KMS-11 (cell line): ENCODE data around the gene SHC2.

Source experiments
- H2AFZ ChIP-seq: fragments of 200-600 bp; sonication (generic); 2 replicates; pipeline ENCODE4 v1.6.1; 2016; ENCODE audit warnings: antibody characterized with exemption, mixed run types, low read depth
- H3K27ac ChIP-seq: fragments of 200-600 bp; sonication (generic); 2 replicates; pipeline ENCODE4 v1.6.1; 2016; ENCODE audit warnings: mild to moderate bottlenecking, mixed run types
- H3K27me3 ChIP-seq: fragments of 200-600 bp; sonication (generic); 2 replicates; pipeline ENCODE4 v1.6.1; 2017; ENCODE audit warnings: mild to moderate bottlenecking, low read depth, mixed run types, moderate library complexity; ENCODE audit not compliant: insufficient read depth
- H3K36me3 ChIP-seq: fragments of 200-600 bp; sonication (generic); 2 replicates; pipeline ENCODE4 v1.6.1; 2017; ENCODE audit warnings: mild to moderate bottlenecking, mixed run types; ENCODE audit not compliant: insufficient read depth
- H3K4me1 ChIP-seq: fragments of 200-600 bp; sonication (generic); 2 replicates; pipeline ENCODE4 v1.6.1; 2016; ENCODE audit warnings: mild to moderate bottlenecking, low read depth, mixed run types; ENCODE audit not compliant: poor library complexity, severe bottlenecking
- H3K4me2 ChIP-seq: fragments of 200-600 bp; sonication (generic); 2 replicates; pipeline ENCODE4 v1.7.0; 2016; ENCODE audit warnings: mild to moderate bottlenecking, mixed run types
- H3K4me3 ChIP-seq: fragments of 200-600 bp; sonication (generic); IDR thresholded peaks from 2 replicates; pipeline ENCODE4 v1.6.1; 2017; ENCODE audit warnings: low read depth, low read length, mixed read lengths; ENCODE audit not compliant: insufficient read depth
- H3K79me2 ChIP-seq: fragments of 200-600 bp; sonication (generic); 2 replicates; pipeline ENCODE4 v1.6.1; 2016; ENCODE audit warnings: low read depth, mixed run types; ENCODE audit not compliant: insufficient read depth
- H3K9ac ChIP-seq: fragments of 200-600 bp; sonication (generic); 2 replicates; pipeline ENCODE4 v1.6.1; 2016; ENCODE audit warnings: mild to moderate bottlenecking, mixed run types
- H4K20me1 ChIP-seq: fragments of 200-600 bp; sonication (generic); 2 replicates; pipeline ENCODE4 v1.6.1; 2016; ENCODE audit warnings: mild to moderate bottlenecking, mixed run types; ENCODE audit not compliant: insufficient read depth
- TF ChIP-seq, protein P1 (sequence below): fragments of 200-600 bp; sonication (generic); conservative IDR thresholded peaks from 2 replicates; pipeline ENCODE4 v1.6.1; 2017; ENCODE audit warnings: low read depth, mild to moderate bottlenecking, antibody characterized with exemption, low read length, moderate library complexity, mixed read lengths

SHC2 gene

DNA sequence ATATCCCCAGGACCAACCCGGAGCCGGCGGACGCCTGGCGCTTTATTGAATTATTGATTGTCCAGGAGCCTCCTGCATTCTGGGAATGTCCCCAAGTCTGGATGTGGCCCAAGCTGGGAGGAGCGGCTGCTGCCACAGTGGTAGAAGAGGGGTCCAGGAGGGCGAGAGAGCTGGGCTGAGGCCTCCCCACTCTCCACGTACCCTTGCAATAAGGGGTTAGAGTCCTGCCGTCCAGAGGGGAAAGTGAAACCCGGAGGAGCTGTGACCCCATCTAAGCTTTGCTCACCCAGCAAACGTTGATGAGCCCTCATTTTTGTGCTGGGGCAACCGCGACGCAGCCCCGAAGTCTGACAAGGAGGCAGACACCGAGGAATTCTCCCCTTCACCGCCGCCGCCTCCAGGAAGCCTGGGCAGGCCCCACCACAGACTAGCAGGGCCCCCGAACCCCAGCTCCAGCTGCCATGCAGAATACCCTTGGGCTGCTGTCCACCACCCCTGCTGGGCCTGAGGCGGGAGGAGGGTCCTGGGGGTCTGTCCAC, 50.5 kb downstream of the SHC2 start:
- H3K4me3 ChIP-seq, result no peak overlapping the region
- H3K79me2 ChIP-seq, result no peaks in the 10 kb centered on the region
- TF ChIP-seq, protein P1, sequence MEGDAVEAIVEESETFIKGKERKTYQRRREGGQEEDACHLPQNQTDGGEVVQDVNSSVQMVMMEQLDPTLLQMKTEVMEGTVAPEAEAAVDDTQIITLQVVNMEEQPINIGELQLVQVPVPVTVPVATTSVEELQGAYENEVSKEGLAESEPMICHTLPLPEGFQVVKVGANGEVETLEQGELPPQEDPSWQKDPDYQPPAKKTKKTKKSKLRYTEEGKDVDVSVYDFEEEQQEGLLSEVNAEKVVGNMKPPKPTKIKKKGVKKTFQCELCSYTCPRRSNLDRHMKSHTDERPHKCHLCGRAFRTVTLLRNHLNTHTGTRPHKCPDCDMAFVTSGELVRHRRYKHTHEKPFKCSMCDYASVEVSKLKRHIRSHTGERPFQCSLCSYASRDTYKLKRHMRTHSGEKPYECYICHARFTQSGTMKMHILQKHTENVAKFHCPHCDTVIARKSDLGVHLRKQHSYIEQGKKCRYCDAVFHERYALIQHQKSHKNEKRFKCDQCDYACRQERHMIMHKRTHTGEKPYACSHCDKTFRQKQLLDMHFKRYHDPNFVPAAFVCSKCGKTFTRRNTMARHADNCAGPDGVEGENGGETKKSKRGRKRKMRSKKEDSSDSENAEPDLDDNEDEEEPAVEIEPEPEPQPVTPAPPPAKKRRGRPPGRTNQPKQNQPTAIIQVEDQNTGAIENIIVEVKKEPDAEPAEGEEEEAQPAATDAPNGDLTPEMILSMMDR, result no peak
- H3K4me1 ChIP-seq, result no peaks in the 10 kb centered on the region
- no peak overlapping the region for H3K27ac ChIP-seq
- H2AFZ ChIP-seq, result no peak overlapping the region
- H3K4me2 ChIP-seq, result no peak overlapping the region
- H3K9ac ChIP-seq, result no peak overlapping the region
- peaks cover 49% of the 10 kb centered on the region for H3K27me3 ChIP-seq
- H4K20me1 ChIP-seq, result no peaks in the 10 kb centered on the region
- no peaks in the 10 kb centered on the region for H3K36me3 ChIP-seq

DNA sequence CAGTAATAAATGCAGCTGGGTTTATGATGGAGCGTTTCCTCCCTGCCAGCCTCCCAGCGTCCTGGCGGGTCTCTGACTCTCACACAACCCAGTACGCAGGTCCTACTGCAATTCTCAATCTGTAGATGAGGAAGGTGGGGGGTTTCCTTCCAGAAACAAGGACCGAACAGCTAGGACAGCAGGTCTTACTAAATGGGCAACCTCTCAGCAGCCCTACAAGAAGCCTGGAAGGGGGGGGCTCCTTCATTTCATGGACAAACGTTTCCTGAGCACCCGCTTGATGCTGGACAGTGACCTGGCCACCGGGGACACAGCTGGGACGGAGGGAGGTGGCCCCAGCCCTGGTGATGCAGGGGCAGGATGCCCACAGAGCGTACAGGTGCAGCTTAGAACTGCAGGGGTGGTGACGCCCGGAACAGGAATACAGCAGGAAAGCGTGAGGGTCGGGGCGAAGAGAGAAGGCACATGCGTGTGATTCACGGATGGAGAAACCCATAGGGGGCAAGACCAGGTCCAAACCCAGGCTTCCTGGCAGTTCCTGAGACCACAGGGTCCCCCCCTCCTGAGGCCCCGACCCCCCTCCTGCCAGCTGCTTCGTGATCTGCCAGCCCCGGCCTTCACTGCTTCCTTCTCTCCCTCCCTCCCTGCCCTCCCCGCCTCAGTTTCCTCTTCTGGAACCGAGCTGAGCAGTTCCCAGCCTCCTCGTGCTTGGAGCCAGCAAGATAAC, 51.2 kb downstream of the SHC2 start:
- no peak overlapping the region for H3K4me3 ChIP-seq
- H3K79me2 ChIP-seq, result no peaks in the 10 kb centered on the region
- H4K20me1 ChIP-seq, result no peaks in the 10 kb centered on the region
- peaks cover 49% of the 10 kb centered on the region for H3K27me3 ChIP-seq
- H3K36me3 ChIP-seq, result no peaks in the 10 kb centered on the region
- H3K27ac ChIP-seq, result no peak overlapping the region
- H2AFZ ChIP-seq, result no peak overlapping the region
- TF ChIP-seq, protein P1, result no peak
- no peaks in the 10 kb centered on the region for H3K4me1 ChIP-seq
- H3K4me2 ChIP-seq, result no peak overlapping the region
- H3K9ac ChIP-seq, result no peak overlapping the region

DNA sequence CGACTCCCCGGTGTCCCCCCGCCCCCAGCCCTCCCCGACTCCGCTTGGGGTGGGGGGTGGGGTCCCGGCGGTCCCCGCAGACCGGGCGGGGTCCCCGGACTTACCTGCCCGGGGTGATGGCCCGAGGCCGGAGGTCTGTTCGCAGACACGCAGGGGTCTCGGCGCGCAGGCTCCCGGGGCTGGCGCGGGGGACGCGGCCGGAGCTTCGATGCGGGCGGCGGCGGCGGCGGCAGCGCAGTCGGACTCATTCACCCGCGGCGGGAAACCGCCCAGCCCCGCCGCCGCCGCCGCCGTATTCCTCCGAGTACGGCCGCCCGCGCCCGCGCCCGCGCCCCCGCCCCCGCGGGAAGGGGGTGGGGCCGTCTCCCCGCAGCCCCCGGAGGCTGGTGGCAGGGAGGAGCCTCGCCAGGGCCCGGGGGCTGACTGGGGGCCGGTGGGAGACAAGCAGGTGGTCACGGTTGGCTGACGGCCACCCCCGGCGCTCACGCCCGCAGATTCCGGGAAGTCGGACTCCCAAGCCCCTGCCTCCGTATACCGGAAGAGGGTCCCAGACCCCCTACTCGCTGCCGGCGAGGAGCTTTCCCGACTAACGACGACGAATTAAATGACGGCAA, 51.8 kb downstream of the SHC2 start, which contains the start of gene C2CD4C:
TSS of gene C2CD4C (minus strand) at position 246 of the 614 bp plus-strand sequence. CDS start 786 bp downstream, outside the sequence.
- TF ChIP-seq, protein P1, result no peak
- H3K79me2 ChIP-seq, result no peaks in the 10 kb centered on the region
- no peak within 1 kb of the TSS for H2AFZ ChIP-seq
- no peaks in the 10 kb centered on the region for H3K4me1 ChIP-seq
- H3K4me3 ChIP-seq, result no peak within 1 kb of the TSS
- H4K20me1 ChIP-seq, result no peaks in the 10 kb centered on the region
- H3K27me3 ChIP-seq, result peaks cover 44% of the 10 kb centered on the region
- no peak within 1 kb of the TSS for H3K9ac ChIP-seq
- H3K27ac ChIP-seq, result no peak within 1 kb of the TSS
- H3K4me2 ChIP-seq, result no peak within 1 kb of the TSS
- H3K36me3 ChIP-seq, result no peaks in the 10 kb centered on the region

DNA sequence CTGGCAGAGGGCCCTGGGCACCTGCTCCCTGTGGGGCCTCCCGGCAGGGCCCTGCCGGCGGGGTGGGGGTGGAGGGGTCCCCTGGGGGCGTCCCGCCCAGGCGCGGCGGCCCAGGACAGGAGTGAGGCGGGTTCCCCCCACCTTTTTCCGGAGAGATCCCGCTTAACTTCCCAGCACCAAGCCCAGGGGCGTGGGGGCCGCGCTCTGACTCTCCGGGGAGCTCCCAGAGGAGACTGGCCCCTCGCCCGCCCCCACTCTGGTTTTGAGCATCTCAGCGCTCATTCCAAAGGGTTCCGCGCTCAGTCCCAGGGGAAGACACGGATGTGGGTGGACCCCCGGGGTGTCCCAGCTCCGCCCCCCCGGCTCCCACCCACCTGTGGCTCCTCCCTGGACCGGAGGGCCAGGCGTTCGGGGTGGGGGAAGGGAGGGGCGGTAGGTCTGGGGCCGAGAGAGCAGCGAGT, 52.4 kb downstream of the SHC2 start:
- Histone ChIP-seq H3K36me3 (no peaks in the 10 kb centered on the region), H2AFZ (no peak overlapping the region), H3K4me3 (no peak overlapping the region), H3K27me3 (peaks cover 40% of the 10 kb centered on the region), H3K27ac (no peak overlapping the region), H3K4me1 (no peaks in the 10 kb centered on the region), H4K20me1 (no peaks in the 10 kb centered on the region), H3K79me2 (no peaks in the 10 kb centered on the region), H3K9ac (no peak overlapping the region), H3K4me2 (no peak overlapping the region)
- TF ChIP-seq, protein P1, result no peak
